ENCODE measurements around the gene C11orf21. TPM values are rescaled to one million over a fixed set of nuclear protein-coding genes. Genes with fewer than 3 reads are reported as not detected.

C11orf21 gene
- total RNA-seq, 1 donor from 2014 or later, result 1.0 TPM

DNA sequence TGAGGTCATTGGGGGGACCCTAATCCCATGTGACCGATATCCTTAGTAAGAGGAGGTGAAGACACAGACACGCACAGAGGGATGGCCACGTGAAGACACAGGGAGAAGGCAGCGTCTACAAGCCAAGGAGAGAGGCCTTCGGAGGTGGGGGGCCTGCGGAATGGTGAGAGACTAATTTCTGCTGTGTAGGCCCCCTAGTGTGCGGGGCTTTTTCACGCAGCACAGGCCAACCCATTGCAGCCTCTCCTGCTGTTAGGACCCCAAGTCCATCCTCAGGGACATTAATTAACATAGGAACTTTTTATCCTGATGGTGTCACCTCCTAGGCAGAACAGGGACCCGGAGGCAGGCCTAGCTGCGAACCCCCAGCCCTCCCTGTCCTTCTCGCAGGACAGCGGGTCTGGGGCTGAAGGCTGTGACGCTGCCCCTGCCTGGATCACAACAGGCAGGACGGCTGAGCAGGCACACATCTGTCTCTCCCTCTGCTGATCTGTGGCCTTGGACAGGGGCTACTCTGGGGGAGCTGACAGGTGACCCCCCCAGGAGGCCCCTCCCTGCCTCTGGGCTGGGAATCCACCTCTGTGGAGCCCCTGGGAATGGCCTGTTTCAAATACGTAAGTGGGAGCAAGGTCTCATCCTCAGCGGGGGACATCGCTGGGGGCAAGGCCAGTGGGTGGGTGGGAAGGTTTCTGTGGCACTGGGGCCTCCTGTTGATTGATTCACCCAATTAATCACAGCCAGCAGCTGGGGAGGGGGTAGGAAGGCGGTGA is 39.2 kb downstream of the C11orf21 start:
- no peak for DNase-seq (ENCODE audit: low spot score)

DNA sequence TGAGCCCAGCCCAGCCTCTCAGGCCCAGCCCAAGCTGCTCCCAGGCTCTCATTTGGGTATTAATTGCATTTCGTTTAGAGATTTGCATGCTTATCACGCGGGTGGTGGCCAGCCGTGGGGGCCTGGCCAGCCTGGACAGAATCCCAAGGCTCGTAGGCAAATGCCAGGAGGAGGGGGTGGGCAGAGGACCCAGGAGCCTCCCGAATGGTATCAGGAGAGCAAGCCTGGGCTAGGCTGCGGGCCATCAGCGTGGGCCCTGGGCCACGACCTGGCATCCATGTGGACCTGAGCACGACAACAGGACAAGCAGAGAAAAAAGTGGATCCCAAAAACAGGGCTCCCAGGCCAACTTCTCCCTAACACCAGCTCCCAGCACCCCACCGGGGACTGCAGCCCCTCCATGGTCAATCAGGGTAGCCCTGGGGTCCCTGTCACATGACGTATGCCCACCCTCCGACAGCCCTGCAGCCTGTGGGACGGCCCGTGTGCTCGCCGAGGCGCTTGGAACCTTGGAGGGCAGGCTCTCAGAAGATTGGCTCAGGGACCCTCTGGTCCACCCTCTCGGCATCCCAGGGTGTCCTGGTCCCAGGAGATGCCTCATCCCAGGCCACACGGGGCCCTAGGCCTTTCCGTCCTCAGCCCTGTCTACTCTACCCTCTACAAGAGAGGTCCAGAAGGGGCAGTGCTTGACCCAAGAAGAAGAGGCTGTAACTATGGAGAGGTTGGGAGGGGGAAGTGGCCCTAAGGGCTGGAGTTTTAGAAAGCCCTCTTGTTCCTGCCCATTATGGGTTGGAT is 40.1 kb downstream of the C11orf21 start:
- no peak for DNase-seq (ENCODE audit: low spot score)

DNA sequence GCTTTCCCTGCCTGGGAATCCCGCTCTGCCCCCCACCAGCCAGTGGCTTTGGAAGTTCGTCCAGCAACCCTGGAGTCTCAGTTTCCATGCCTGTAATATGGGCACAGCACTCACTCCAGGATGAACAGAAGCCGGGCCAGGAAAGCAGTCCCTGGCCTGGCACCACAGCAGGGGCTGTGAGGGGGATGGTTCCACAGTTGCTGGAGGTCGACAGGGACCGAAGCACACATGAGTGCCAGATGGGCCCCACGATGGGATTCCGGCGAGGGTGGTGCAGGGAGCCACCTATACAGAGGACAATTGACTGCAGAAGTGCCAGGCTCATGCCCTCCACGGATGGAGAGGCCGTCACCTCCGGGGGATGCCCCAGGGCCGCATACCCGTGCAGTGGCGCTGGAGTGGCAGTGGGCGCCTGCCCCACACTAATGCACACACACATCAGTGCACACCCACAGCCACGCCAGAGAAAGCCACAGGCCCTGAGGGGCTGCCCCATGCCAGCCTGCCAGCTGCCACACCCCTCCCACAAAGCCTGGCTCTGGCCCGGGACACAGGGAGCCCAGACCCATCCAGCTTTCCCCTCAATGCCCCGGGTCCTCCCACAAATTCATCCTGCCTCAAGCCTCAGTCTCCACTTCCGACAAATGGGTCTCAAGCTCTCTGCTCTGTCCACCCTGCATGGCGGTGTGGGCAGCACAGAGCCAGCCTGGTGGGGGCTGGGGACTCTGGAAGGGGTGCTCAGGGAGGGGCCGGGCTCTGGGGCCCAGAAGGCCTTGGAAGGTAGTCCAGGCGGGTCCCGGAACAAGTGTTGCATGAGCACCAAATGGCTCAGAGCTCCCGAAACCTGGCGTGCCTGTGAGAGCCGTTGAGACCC is 41.0 kb downstream of the C11orf21 start:
- DNase-seq (ENCODE audit: low spot score), result no peak

DNA sequence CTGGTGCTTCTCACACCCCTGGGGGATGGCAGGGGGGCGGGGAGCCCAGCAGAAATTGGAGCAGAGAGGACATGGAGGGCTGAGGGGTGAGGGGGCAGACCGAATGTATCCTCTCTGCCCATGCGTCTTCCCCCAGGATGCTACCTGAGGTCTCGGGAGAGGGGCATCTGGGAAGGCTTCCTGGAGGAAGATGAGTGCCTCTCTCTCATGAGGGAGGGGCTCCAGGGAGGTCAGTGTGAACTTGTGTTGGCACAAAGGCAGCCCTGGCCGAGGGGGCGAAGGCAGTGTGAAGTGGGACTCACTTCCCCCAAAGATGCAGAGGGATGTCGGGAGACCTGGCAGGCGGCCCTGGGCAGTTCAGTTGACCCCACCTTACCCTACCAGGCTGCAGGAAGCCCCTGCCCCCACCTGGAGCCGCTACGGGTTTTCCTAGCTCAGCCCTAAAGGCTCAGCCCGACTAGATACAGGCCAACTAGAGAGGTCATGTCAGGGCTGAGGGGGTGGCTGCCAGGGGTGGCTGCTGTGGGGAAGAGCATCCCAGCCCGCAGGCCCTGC is 41.7 kb downstream of the C11orf21 start:
- no peak for DNase-seq (ENCODE audit: low spot score)

DNA sequence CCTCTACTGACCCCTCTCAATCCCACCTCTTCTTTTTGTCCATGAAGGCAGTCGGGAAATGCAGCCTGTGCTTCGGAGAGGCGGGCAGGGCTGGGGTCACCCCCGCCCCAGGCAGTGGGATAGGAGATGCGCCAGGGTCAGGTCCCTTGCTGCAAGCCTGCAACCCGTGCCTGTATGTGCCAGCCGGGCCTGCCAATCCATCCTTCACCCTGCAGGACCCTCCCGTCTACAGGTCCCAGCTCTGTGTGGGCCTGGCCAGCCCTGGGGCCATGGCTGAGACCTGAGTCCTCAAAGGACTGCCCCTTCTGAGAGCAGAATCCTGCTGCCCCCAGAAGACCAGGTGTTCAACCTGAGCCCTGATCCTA is 42.3 kb downstream of the C11orf21 start:
- peak; percentile 83 for DNase-seq (ENCODE audit: low spot score)

DNA sequence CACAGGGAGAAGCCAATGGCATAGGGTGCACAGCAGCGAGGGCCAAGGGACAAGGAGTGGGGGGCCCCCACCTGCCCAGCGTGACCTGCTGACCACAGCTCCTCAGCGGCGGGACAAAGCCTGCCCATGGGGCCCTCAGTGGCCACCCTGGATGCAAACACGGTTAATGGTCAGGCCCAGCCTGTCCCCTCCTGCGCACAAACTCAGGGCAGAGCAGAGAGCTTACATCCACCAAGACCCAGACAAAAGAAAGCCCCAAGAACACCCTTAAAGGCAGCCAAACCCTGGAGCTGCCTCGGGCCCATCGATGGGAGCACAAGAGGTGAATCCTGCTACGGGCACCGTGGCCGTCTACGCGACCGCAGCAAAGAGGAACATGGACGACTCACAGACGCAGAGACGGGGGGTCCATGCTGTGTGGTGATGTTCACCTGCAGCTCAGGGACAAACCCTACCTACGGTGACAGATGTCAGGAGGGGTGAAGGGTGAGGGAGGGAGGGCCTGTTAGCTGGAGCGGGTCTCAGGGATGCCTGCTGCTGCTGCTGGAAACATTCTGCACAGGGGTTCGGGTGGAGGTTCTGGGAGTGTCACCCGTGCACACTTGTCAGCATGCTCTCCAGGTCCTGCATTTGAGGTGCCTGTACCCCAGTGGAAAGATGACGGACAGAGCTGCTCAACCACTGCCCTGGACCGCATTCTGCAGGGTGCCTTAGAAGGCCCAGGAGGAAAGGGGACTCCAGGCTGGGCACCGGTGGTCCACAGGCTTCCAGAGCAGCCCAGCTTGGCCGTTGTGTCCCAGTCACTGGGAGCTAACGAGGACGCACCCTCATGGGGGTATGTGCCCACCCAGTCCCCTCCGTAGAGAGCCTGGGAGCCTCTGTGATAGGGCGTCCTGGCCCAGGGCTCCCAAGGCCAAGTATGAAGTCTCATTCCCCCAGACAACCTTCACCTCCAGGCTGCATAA is 42.9 kb downstream of the C11orf21 start:
- peak; percentile 86 for DNase-seq (ENCODE audit: low spot score)

DNA sequence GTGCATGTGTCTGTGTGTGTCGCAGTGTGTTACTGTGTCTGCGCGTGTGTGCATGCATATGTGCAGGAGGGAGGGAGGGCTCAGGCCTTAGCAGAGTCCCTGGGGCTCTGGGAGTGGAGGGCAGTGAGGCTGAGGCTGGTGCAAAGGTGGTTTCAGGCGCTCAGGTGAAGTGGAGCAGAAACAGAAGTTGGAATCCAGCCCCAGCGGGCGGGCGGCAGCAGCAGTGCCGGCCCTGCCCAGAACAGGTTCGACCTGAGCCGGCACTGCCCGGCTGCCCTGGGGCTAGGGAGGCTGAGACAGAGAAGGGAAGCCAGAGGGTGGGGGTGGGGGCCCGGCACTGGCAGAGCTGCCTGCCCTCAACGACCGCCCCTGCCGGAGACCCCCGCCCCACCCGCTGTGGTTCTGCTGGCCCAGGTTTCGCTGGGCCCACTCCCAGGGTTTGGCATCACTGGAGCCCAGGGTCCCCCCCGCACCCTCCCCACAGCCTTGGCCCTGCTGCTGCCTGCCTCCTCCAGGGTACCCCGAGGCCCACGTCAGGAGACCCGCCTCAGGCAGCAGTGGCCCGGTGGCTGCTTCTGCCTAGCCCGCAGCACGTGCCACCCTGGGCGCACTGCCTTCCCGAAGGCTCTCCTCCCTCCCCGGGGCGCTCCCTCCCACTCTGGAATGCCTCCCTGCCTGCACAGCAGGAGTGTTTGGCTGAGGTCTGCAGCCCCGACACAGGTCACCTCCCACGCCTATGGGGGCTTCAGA is 44.6 kb downstream of the C11orf21 start:
- DNase-seq (ENCODE audit: low spot score), result no peak

DNA sequence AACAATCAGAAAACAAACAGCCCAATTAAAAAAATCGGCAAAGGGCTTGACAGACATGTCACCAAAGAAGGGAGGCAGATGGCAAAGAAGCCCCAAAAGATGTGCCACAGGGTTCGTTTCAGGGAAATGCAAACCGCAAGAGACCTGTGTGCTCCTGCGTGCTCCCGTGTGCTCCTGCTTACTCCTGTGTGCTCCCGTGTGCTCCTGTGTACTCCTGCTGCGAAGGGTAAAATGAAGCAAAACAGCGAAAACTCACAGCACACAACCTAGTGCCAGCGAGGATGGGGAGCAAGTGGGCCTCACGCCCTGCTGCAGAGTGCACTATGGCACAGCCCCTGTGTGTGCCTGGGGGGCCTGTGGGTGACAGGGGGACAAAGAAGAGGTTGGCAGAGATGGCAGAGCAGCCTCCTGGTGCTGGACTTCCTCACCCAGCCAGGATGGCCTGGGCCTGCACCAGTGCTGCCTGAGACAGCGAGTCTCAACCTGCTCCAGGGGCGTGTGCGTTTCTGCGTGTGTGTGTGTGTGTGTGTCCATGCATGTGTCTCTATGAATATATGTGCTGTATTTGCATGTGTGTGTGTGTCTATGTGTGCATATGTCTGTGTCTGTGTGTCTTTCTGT is 45.3 kb downstream of the C11orf21 start:
- no peak for DNase-seq (ENCODE audit: low spot score)

DNA sequence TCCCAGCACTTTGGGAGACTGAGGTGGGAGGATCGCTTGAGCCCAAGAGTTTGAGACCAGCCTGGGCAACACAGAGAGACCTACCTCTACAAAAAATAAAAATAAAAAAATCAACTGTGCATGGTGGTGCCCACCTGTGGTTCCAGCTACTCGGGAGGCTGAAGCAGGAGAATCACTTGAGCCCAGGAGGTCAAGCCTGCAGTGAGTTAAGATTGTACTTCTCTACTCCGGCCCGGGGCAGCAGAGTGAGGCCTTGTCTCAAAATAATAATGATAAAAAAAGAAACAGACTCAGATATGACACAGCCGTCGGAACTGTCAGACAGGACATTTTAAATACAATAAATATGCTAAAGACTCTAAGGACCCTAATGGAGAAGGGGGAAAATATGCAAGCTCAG is 49.7 kb downstream of the C11orf21 start:
- DNase-seq (ENCODE audit: low spot score), result peak; percentile 51

DNA sequence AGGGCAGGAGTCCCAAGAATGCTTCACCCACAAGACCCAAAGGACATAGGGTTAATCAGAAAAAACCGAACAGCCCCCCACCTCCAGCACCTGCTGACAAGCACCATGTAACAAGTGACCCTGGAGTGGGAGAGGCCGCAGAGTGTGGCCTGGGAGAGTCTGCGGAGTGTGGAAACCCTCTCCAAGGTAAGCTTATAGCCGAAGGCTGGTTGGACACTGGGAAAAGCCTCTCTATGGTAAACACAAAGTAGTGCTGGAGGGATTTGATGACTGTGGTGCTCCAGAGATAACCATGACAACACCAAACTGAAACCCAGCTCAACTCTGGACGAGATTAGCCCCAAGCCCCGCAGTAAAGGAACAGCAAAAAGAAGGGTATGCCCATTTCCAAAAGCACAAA is 50.6 kb downstream of the C11orf21 start:
- DNase-seq (ENCODE audit: low spot score), result peak; percentile 59

DNA sequence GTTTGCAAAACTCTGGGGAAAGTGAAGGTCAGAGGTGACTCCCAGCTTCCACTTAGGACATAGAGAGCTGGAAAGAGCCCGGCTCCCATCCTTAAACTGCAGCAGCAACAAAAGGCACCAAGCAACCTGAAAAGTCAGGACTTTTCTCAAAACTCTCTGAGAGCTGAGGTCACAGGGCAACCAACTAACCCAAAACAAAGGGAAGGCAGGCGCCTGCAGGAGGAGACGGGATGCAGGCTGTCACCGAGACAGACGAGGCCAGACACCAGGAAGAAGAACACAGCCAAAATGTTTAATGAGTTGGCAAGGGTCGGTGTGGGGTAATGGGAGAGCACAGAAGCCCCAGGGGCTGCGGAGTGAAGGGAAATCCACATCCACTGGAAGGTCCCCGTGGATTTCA is 51.2 kb downstream of the C11orf21 start:
- DNase-seq (ENCODE audit: low spot score), result peak; percentile 45

DNA sequence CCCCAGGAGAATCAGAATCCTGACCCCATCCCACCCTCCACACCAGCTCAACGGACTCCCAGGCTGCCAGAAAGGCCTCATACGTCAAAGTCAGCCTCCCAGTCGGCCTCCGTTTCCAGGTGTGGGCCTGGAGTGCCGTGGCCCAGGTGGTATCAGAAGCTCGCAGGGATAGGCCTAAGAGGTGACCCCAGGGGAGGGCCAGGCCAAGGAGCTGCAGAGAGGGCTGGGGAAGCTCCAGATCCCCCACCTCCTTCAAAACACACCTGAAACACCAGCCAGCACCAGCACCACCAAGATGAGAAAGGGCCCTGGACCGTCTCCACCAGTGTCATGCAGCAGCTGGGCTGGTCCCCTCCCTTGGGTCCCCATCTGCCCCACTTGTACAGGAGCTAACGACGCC is 51.7 kb downstream of the C11orf21 start:
- DNase-seq (ENCODE audit: low spot score), result no peak

DNA sequence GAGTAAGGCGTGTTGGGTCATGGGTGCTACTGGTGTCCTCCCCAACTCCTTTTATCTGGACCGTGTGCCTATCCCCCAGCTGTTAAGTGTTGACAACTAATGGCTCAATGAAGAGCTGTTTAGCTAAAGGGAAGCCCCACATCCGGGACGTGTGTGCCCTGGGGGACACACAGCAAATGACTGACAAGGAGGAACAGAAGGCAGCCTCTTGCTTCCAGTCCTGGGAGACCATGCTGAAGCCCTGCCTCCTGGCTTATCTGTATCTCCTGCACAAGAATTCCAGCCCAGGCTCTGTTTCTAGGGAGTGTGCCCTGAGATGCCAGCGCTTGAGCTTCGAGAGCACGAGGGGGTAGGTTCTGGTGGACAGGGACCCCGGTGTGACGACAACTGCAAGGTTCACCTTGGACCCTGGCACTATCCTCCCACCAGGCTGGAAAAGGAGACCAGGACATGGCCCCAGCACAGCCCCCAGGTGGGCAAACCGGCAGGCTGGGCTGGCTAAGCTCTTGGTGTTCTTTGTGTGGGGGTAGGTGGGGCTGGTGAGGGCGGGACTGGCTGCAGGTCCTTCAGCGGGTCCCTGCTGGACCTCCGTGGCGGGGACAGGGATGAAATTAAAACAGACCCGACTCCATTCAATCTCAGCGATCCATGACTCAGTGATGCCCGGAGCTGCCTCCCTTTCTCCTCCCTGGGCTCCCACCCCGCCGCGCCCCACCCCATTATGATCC is 52.4 kb downstream of the C11orf21 start:
- DNase-seq (ENCODE audit: low spot score), result no peak

DNA sequence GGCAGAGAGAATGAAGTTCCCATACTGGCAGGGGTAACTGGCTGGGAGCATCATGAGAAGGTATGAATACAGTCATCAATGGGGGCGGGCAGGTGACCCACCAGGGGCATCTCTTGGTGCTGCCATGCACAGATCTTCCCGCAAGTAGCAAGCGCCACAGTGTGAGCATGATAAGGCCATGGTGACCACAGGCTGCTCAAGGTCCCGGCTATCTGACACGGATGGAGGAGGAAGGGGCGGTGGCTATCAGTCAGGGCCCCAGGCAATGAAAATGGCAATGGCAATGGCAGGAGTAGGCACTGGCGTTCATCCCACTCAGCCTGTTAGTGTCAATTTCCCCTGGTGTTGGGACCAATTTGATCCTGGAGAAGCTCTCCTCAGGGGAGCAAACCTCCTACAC is 53.0 kb downstream of the C11orf21 start:
- no peak for DNase-seq (ENCODE audit: low spot score)

DNA sequence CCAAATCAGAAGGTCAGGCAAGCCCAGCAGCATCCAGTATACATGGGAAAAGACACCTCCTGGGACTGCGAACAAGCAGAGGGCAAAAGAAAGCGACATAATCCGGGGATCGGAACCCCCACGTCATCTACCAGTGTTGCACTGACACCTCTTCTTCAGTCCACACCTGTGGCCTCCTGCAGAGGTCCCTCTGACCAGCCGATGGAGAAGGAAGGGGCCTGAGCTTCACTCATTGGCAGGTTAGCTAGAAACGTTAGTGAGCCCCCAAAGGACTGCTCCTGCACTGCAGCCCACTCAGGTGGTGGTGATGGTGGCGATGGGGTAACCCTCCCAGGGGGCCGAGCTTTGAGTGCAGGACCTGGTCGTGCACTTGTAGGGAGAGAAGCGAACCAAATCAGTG is 53.5 kb downstream of the C11orf21 start:
- no peak for DNase-seq (ENCODE audit: low spot score)

DNA sequence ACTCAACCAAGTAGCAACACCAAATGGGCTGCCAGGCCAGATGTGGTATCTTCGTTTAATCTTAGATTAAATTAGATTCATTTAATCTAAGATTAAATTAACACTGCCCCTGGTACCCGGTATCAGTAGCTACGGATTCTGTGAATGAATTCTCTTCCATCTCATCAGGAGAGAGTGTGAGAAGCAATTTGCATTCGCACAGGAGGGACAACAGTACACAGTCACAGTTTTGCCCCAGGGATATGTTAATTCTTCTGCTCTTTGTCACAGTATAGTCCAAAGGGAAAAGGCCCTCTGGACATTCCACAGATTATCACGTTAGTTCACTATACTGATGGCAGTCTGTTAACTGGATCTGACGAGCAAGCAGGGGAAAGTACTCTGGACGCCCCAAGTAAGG is 54.2 kb downstream of the C11orf21 start:
- no peak for DNase-seq (ENCODE audit: low spot score)

All from mesenteric fat pad (tissue), 1 donor.